ENCODE results near the gene AGBL4. TPM values are rescaled to one million over a fixed set of nuclear protein-coding genes. Genes with fewer than 3 reads are reported as not detected.

Gene AGBL4
- total and polyA plus RNA-seq, 2 of the 13 experiments (the other 11 are each of a cell fraction or from before 2014, with no cell fraction given), result not detected

DNA sequence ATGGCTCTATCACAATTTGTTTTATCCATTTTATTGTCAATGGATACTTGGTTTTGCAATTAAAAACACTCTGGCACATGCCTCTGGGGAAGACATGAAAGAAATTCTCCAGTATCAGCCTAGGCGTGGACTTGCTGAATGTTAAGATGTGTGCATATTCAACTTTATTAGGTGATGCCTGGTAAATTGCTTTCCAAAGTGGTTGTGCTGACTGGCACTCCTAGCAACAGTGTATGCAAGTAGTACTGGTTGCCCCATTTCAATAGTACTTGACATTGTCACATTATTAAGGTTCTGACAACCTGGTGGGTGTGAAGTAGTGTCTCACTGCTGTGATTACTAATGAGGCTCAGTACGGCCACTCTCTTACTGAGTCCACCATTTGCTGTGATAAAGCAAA lies 1295.2 kb downstream of the AGBL4 start:
- TF ChIP-seq ZNF160 (CRISPR knock-in tag; IDR thresholded peaks at IDR 0.05) (no peak), ZBTB34 (CRISPR knock-in tag; IDR thresholded peaks at IDR 0.05) (no peak), TGIF2 (CRISPR knock-in tag; IDR thresholded peaks at IDR 0.05) (no peak), ZNF546 (CRISPR knock-in tag; conservative IDR thresholded peaks at IDR 0.05) (no peak)
- no peak overlapping the region for H3K27ac ChIP-seq (ENCODE audit: extremely low read length, insufficient read depth, low read length)
- H2AFZ ChIP-seq (ENCODE audit: low read length), result no peak overlapping the region
- no peaks in the 10 kb centered on the region for H3K4me1 ChIP-seq (ENCODE audit: insufficient read depth, low read length)
- no peak for DNase-seq (ENCODE audit: low spot score)
- CTCF ChIA-PET (ENCODE audit: low intra/inter-chr PET ratio, low total read pairs), result no interaction called here
- POLR2A ChIA-PET, result no interaction called here
- H3K4me2 ChIP-seq (ENCODE audit: low read depth, low read length), result no peak overlapping the region
- H3K9me3 ChIP-seq (ENCODE audit: low read length), result no peaks in the 10 kb centered on the region
- no peak overlapping the region for H3K9ac ChIP-seq (ENCODE audit: insufficient read depth, low read depth, low read length)
- no TSS peak for BruUV-seq (replicated peaks)
- in situ Hi-C loops (cut with HindIII; ENCODE audit: extremely low pct_ligation_motif_present, low pct_unique_long_range_greater_than_20kb), result no loop called here
- H3K4me3 ChIP-seq (replicated peaks in 1 of 3; ENCODE audit: insufficient read depth in 1 of 3, low read depth in 2 of 3, low read length in 3 of 3), result no peak overlapping the region
- no peaks in the 10 kb centered on the region for H3K79me2 ChIP-seq (ENCODE audit: insufficient read depth, low read length)
- no peak for ATAC-seq
- H3K27me3 ChIP-seq (ENCODE audit: control insufficient read depth in 1 of 2, insufficient read depth in 2 of 2, low read length in 2 of 2), result no peaks in the 10 kb centered on the region
- no peaks in the 10 kb centered on the region for H4K20me1 ChIP-seq (ENCODE audit: insufficient read depth, low read length)
- FAIRE-seq, result no peak
- intact Hi-C loops (cut with micrococcal nuclease; ENCODE audit: unreplicated experiment), result no loop called here
- H3K36me3 ChIP-seq (replicated peaks in 1 of 2; ENCODE audit: control insufficient read depth in 1 of 2, insufficient read depth in 2 of 2, low read length in 2 of 2), result no peaks in the 10 kb centered on the region
- 83% methylated on average over 2 of the region's 2 CpGs for WGBS (ENCODE audit: low lambda C conversion rate)

GRCh38 chr1:48726557-48727215 lies 1297.1 kb downstream of the AGBL4 start:
- Histone ChIP-seq H3K27ac (ENCODE audit: extremely low read length, insufficient read depth, low read length) (no peak overlapping the region), H3K9me3 (ENCODE audit: low read length) (no peaks in the 10 kb centered on the region), H2AFZ (ENCODE audit: low read length) (no peak overlapping the region), H3K4me3 (replicated peaks in 1 of 3; ENCODE audit: insufficient read depth in 1 of 3, low read depth in 2 of 3, low read length in 3 of 3) (no peak overlapping the region), H3K4me1 (ENCODE audit: insufficient read depth, low read length) (no peaks in the 10 kb centered on the region), H3K79me2 (ENCODE audit: insufficient read depth, low read length) (no peaks in the 10 kb centered on the region), H3K9ac (ENCODE audit: insufficient read depth, low read depth, low read length) (no peak overlapping the region), H3K36me3 (replicated peaks in 1 of 2; ENCODE audit: control insufficient read depth in 1 of 2, insufficient read depth in 2 of 2, low read length in 2 of 2) (no peaks in the 10 kb centered on the region), H3K4me2 (ENCODE audit: low read depth, low read length) (no peak overlapping the region), H3K27me3 (ENCODE audit: control insufficient read depth in 1 of 2, insufficient read depth in 2 of 2, low read length in 2 of 2) (no peaks in the 10 kb centered on the region), H4K20me1 (ENCODE audit: insufficient read depth, low read length) (no peaks in the 10 kb centered on the region)
- POLR2A ChIA-PET, result no interaction called here
- in situ Hi-C loops (cut with HindIII; ENCODE audit: extremely low pct_ligation_motif_present, low pct_unique_long_range_greater_than_20kb) (no loop called here), intact Hi-C loops (cut with micrococcal nuclease; ENCODE audit: unreplicated experiment) (no loop called here)
- no peak for DNase-seq (ENCODE audit: low spot score)
- FAIRE-seq, result no peak
- no TSS peak for BruUV-seq (replicated peaks)
- CTCF ChIA-PET (ENCODE audit: low intra/inter-chr PET ratio, low total read pairs), result no interaction called here
- TF ChIP-seq ZFP82 (CRISPR knock-in tag; IDR thresholded peaks at IDR 0.05; ENCODE audit: borderline replicate concordance), result no peak
- no peak for TF ChIP-seq TBP (CRISPR knock-in tag; IDR thresholded peaks at IDR 0.05)
- no peak for TF ChIP-seq HOXA3 (CRISPR knock-in tag; IDR thresholded peaks at IDR 0.05)
- TF ChIP-seq, protein P1, sequence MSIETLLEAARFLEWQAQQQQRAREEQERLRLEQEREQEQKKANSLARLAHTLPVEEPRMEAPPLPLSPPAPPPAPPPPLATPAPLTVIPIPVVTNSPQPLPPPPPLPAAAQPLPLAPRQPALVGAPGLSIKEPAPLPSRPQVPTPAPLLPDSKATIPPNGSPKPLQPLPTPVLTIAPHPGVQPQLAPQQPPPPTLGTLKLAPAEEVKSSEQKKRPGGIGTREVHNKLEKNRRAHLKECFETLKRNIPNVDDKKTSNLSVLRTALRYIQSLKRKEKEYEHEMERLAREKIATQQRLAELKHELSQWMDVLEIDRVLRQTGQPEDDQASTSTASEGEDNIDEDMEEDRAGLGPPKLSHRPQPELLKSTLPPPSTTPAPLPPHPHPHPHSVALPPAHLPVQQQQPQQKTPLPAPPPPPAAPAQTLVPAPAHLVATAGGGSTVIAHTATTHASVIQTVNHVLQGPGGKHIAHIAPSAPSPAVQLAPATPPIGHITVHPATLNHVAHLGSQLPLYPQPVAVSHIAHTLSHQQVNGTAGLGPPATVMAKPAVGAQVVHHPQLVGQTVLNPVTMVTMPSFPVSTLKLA (IDR thresholded peaks at IDR 0.05), result no peak
- ATAC-seq, result no peak
- WGBS (ENCODE audit: low lambda C conversion rate), result 77% methylated on average over 4 of the region's 4 CpGs
